H1 (cell line): ENCODE measurements around the gene SLC25A48. TPM values are rescaled to one million over a fixed set of nuclear protein-coding genes. Genes with fewer than 3 reads are reported as not detected.

Experiments used
- CTCF ChIA-PET: fragments of 300-600 bp; sonication (Branson Sonifier 250); formaldehyde crosslinking; loops from one replicate; lab custom pipeline; 2021; ENCODE audit not compliant: partially characterized antibody; lab: Charles Lee
- POLR2A ChIA-PET: fragments of 300-600 bp; sonication (Branson Sonifier 250); formaldehyde crosslinking; loops from one replicate; lab custom pipeline; 2021; ENCODE audit warnings: inconsistent platforms; ENCODE audit not compliant: partially characterized antibody; lab: Charles Lee
- DNase-seq, 2 experiments: peaks; one replicate each; pipeline versions ENCODE4 v3.0.0 to v3.0.0-alpha.2; 2010 to 2022; ENCODE audit warnings: low spot score in 2 of 2, low read depth in 1 of 2, mixed read lengths in 1 of 2
- FAIRE-seq: peaks from 2 replicates; lab custom pipeline; 2011; peaks lifted over from hg19 to GRCh38; lab: Jason Lieb, UNC
- H2AFZ ChIP-seq: 2 replicates; pipeline ENCODE4 v1.8.1; 2012; ENCODE audit warnings: low read length, inconsistent platforms
- H2AK5ac ChIP-seq: 2 replicates; pipeline ENCODE4 v1.6.1; 2013; ENCODE audit warnings: low read depth, low read length
- H2BK120ac ChIP-seq: replicated peaks from 2 replicates; pipeline ENCODE3; 2013; ENCODE audit warnings: low read depth, low read length, inconsistent platforms
- H2BK12ac ChIP-seq: 2 replicates; pipeline ENCODE4 v1.6.1; 2013; ENCODE audit warnings: low read depth, low read length
- H2BK15ac ChIP-seq: 2 replicates; pipeline ENCODE4 v1.6.1; 2013; ENCODE audit warnings: low read length
- H2BK20ac ChIP-seq: 2 replicates; pipeline ENCODE4 v1.6.1; 2013; ENCODE audit warnings: low read length
- H2BK5ac ChIP-seq: 2 replicates; pipeline ENCODE4 v1.6.1; 2013; ENCODE audit warnings: low read depth, low read length
- H3K14ac ChIP-seq: 2 replicates; pipeline ENCODE4 v1.6.1; 2013; ENCODE audit warnings: inconsistent platforms; ENCODE audit not compliant: insufficient read length
- H3K18ac ChIP-seq: 2 replicates; pipeline ENCODE4 v1.6.1; 2013; ENCODE audit warnings: low read length; ENCODE audit errors: extremely low read depth
- H3K23ac ChIP-seq: 2 replicates; pipeline ENCODE4 v1.6.1; 2013; ENCODE audit warnings: inconsistent platforms; ENCODE audit not compliant: insufficient read length
- H3K23me2 ChIP-seq: 2 replicates; pipeline ENCODE4 v1.6.1; 2013; ENCODE audit warnings: low read depth, low read length
- H3K27ac ChIP-seq: 2 replicates; pipeline ENCODE4 v1.6.1; 2011; ENCODE audit warnings: low read depth, low read length, inconsistent platforms
- H3K27me3 ChIP-seq, 4 experiments: replicated peaks in 1 of 4; 1 replicate in 1 of 4; 2 replicates in 3 of 4; pipeline versions ENCODE4 v1.6.1 to v1.8.1; 2011 to 2013; ENCODE audit warnings: low read length in 3 of 4, mild to moderate bottlenecking in 3 of 4, inconsistent platforms in 2 of 4, mixed read lengths in 2 of 4, moderate library complexity in 1 of 4; ENCODE audit not compliant: control insufficient read depth in 3 of 4, insufficient read depth in 3 of 4; ENCODE audit errors: extremely low read depth in 1 of 4
- H3K36me3 ChIP-seq, 4 experiments: 2 replicates each; pipeline versions ENCODE4 v1.6.1 to v1.8.1; 2011 to 2013; ENCODE audit warnings: mild to moderate bottlenecking in 4 of 4, low read length in 3 of 4, moderate library complexity in 2 of 4, control low read depth in 1 of 4, inconsistent platforms in 1 of 4; ENCODE audit not compliant: insufficient read depth in 4 of 4, control insufficient read depth in 2 of 4
- H3K4ac ChIP-seq: replicated peaks from 2 replicates; pipeline ENCODE3; 2013; ENCODE audit warnings: low read length, low read depth, mixed read lengths, inconsistent platforms; ENCODE audit not compliant: insufficient read length
- H3K4me1 ChIP-seq, 4 experiments: replicated peaks in 1 of 4; 1 replicate in 1 of 4; 2 replicates in 3 of 4; pipeline versions ENCODE4 v1.6.1 to v1.8.1; 2011 to 2013; ENCODE audit warnings: low read length in 3 of 4, inconsistent platforms in 2 of 4, mixed read lengths in 1 of 4; ENCODE audit not compliant: insufficient read depth in 4 of 4, control insufficient read depth in 3 of 4
- H3K4me2 ChIP-seq, 2 experiments: 2 replicates each; pipeline versions ENCODE4 v1.6.1 to v1.8.1; 2011 to 2013; ENCODE audit warnings: low read depth in 2 of 2, low read length in 2 of 2, control low read depth in 1 of 2, inconsistent platforms in 1 of 2, mild to moderate bottlenecking in 1 of 2; ENCODE audit not compliant: insufficient read depth in 1 of 2
- H3K4me3 ChIP-seq, 4 experiments: fragments of 200-600, 300-600 bp in 1 of 4; sonication (generic), shearing (Covaris generic), sonication (Bioruptor Twin) in 1 of 4; 2 replicates each; pipeline versions ENCODE4 v1.5.1 to v1.8.1; 2011 to 2016; ENCODE audit warnings: low read length in 4 of 4, low read depth in 3 of 4, control low read depth in 2 of 4, inconsistent platforms in 2 of 4, mild to moderate bottlenecking in 2 of 4, mixed read lengths in 1 of 4, moderate library complexity in 1 of 4; ENCODE audit not compliant: insufficient read depth in 2 of 4; ENCODE audit errors: extremely low read depth in 1 of 4
- H3K56ac ChIP-seq: replicated peaks from 2 replicates; pipeline ENCODE3; 2013; ENCODE audit warnings: low read depth, mild to moderate bottlenecking, mixed read lengths, low read length, inconsistent platforms; ENCODE audit not compliant: insufficient read length
- H3K79me1 ChIP-seq: 2 replicates; pipeline ENCODE4 v1.6.1; 2013; ENCODE audit warnings: low read depth, low read length, control low read depth
- H3K79me2 ChIP-seq, 2 experiments: 2 replicates each; pipeline versions ENCODE4 v1.6.1 to v1.8.1; 2012 to 2013; ENCODE audit warnings: low read length in 2 of 2, mild to moderate bottlenecking in 2 of 2, inconsistent platforms in 1 of 2; ENCODE audit not compliant: insufficient read depth in 2 of 2, control insufficient read depth in 1 of 2
- H3K9ac ChIP-seq, 4 experiments: replicated peaks in 1 of 4; 1 replicate in 1 of 4; 2 replicates in 3 of 4; pipeline versions ENCODE4 v1.6.1 to v1.8.1; 2011 to 2013; ENCODE audit warnings: low read depth in 3 of 4, low read length in 3 of 4, control low read depth in 2 of 4, mild to moderate bottlenecking in 2 of 4, moderate library complexity in 2 of 4, inconsistent platforms in 1 of 4; ENCODE audit errors: extremely low read depth in 1 of 4
- H3K9me3 ChIP-seq, 2 experiments: 2 replicates each; pipeline versions ENCODE4 v1.6.1 to v1.8.1; 2012 to 2013; ENCODE audit warnings: mild to moderate bottlenecking in 2 of 2, moderate library complexity in 2 of 2, control low read depth in 1 of 2, inconsistent platforms in 1 of 2, low read depth in 1 of 2, low read length in 1 of 2, mixed read lengths in 1 of 2; ENCODE audit not compliant: insufficient read depth in 2 of 2
- H4K20me1 ChIP-seq, 2 experiments: replicated peaks in 1 of 2; 2 replicates each; pipeline versions ENCODE3 to v1.8.1; 2011 to 2013; ENCODE audit warnings: inconsistent platforms in 2 of 2, low read length in 2 of 2, mild to moderate bottlenecking in 1 of 2; ENCODE audit not compliant: insufficient read depth in 2 of 2, control insufficient read depth in 1 of 2
- H4K5ac ChIP-seq: 2 replicates; pipeline ENCODE4 v1.6.1; 2013; ENCODE audit warnings: low read length, low read depth, mixed read lengths, inconsistent platforms; ENCODE audit not compliant: insufficient read length
- H4K8ac ChIP-seq: 2 replicates; pipeline ENCODE4 v1.8.0; 2013; ENCODE audit warnings: mild to moderate bottlenecking, moderate library complexity, low read length, inconsistent platforms; ENCODE audit not compliant: insufficient read depth; ENCODE audit errors: extremely low read depth
- H4K91ac ChIP-seq: replicated peaks from 2 replicates; pipeline ENCODE3; 2013; ENCODE audit warnings: low read length, mixed read lengths, inconsistent platforms; ENCODE audit not compliant: insufficient read length
- SP1 ChIP-seq: IDR thresholded peaks from 2 replicates; pipeline ENCODE4 v1.6.1; 2011; ENCODE audit warnings: low read depth, low read length
- whole genome bisulfite sequencing, 2 experiments: shearing (Covaris generic) in 1 of 2; methylation state at CpG; one replicate each; pipeline versions ENCODE4 v1.1.6 to v1.1.7; 2013 to 2015; ENCODE audit warnings: low lambda C conversion rate in 2 of 2, mixed read lengths in 2 of 2, inconsistent platforms in 1 of 2, low coverage in 1 of 2, missing lambda C conversion rate in 1 of 2; ENCODE audit not compliant: insufficient replicate concordance in 2 of 2, insufficient coverage in 1 of 2, insufficient read length in 1 of 2; ENCODE audit errors: extremely low coverage in 1 of 2, missing lambda C conversion rate in 1 of 2; 5-methylcytosine and 5-hydroxymethylcytosine counted together
- polyA plus RNA-seq, 7 experiments: library from polyadenylated mRNA; depleted of rRNA in 3 of 7; stranded (reverse) in 5 of 7; unstranded in 2 of 7; fragments of >200 nt in 5 of 7; fragments of 200-250 nt in 2 of 7; gene quantifications; 1 replicate in 5 of 7; 2 replicates in 1 of 7; 4 replicates in 1 of 7; pipeline versions ENCODE4 v1.2.1 to v1.2.3, GENCODE V29; 2011 to 2013; ENCODE audit warnings: missing spikeins in 2 of 7, mixed read lengths in 2 of 7
- total RNA-seq: library from RNA; stranded (reverse); fragmentation: NEBNext Ultra II Directional; extraction: Animal tissue kit (Norgen Biotek cat#: 25700); gene quantifications from 2 replicates; pipeline ENCODE4 v1.2.1, GENCODE V29; 2021
- TF ChIP-seq, protein P1 (sequence below): IDR thresholded peaks from 2 replicates; pipeline ENCODE4 v1.6.1; 2012; ENCODE audit warnings: inconsistent platforms

The SLC25A48 gene
- total and polyA plus RNA-seq, 2 of the 8 experiments (the other 6 are each of a cell fraction or from before 2014, with no cell fraction given), result 1.3 to 1.8 TPM

DNA sequence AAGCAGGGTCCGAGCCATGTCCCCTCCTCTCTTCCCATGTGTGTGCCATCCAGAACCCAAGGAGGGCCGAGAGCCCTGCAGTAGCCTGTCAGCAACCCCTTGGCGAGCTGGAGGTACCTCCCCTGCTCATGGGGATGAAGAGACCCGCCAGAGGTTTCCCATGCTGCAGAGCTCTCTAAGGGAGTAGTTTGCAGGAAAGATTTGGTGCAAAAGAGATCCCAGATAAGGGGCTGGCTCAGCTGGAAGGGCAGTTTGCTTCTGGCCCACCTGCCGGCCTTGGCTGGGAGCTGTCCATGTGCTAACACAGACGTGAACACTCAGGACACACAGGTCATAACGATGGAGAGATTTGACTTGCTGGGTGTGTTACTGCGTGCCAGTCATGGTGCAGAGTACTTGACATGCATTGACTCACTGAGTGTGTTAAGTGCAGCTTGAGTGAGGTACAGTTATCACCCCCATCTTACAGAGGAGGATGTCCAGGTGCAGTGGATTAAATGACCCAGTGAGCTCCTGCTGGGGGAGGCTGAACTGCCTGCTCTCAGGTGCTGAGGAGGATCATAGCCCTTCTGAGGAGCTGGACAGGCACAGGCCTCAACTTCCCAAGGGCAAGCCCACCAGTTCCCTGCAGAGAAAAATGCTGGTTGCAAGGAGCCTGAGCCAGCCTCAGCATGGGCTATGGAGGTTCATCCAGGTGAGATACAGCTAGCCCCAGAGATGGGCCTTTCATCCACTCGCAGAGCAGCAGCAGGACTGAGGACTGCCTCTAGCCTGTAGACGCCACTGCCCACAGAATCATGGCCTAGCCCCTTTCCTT lies 6.3 kb upstream of the SLC25A48 start:
- no peak overlapping the region for H3K23ac ChIP-seq
- POLR2A ChIA-PET, result no interaction called here
- CTCF ChIA-PET, result interaction anchor here (0.6 to 13.3 kb wide), 21 partner anchors 7 to 371 kb away, joined by 3 to 335 read pairs (median 4); no protein-coding TSS in a partner anchor

More for the DNA sequence above, 6.3 kb upstream of the SLC25A48 start:
- H4K5ac ChIP-seq, result no peak overlapping the region
- H2BK5ac ChIP-seq, result no peak overlapping the region
- H2AK5ac ChIP-seq, result no peak overlapping the region
- no peaks in the 10 kb centered on the region for H4K20me1 ChIP-seq
- no peak overlapping the region for H3K18ac ChIP-seq
- H3K4me3 ChIP-seq, result no peak overlapping the region
- H2BK120ac ChIP-seq, result no peak overlapping the region
- no peaks in the 10 kb centered on the region for H3K79me1 ChIP-seq
- no peak for DNase-seq
- H3K14ac ChIP-seq, result no peak overlapping the region
- H2BK12ac ChIP-seq, result no peak overlapping the region
- H4K91ac ChIP-seq, result no peak overlapping the region
- H2BK20ac ChIP-seq, result no peak overlapping the region
- no peaks in the 10 kb centered on the region for H3K36me3 ChIP-seq
- H3K79me2 ChIP-seq, result no peaks in the 10 kb centered on the region
- no peaks in the 10 kb centered on the region for H3K23me2 ChIP-seq
- no peak overlapping the region for H3K4me2 ChIP-seq
- no peak overlapping the region for H3K56ac ChIP-seq
- 0 out of 2 replicates have a peak overlapping the region, but pooled peaks have one; percentile 29 for H2BK15ac ChIP-seq
- WGBS, 2 experiments, result 82% methylated on average over 8 of the region's 10 CpGs; no CpG with 5 or more reads in 1 of the 2 experiments
- H2AFZ ChIP-seq, result no peak overlapping the region
- TF ChIP-seq, protein P1, sequence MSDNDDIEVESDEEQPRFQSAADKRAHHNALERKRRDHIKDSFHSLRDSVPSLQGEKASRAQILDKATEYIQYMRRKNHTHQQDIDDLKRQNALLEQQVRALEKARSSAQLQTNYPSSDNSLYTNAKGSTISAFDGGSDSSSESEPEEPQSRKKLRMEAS, result no peak
- TF ChIP-seq SP1, result no peak
- FAIRE-seq, result no peak
- no peaks in the 10 kb centered on the region; a peak in 1 of 7 replicates for H3K4me1 ChIP-seq
- no peak overlapping the region for H3K27ac ChIP-seq
- H3K27me3 ChIP-seq, result peaks cover 0 to 15% (median 10%) of the 10 kb centered on the region in 4 experiments; a peak in 5 of 7 replicates
- H4K8ac ChIP-seq, result no peak overlapping the region
- no peak overlapping the region; a peak in 1 of 7 replicates for H3K9ac ChIP-seq
- H3K4ac ChIP-seq, result no peak overlapping the region
- H3K9me3 ChIP-seq, result no peaks in the 10 kb centered on the region
